Smooth muscle cell (in vitro differentiated cells): Measurements from ENCODE around the gene ZBED1. TPM values are rescaled to one million over a fixed set of nuclear protein-coding genes. Genes with fewer than 3 reads are reported as not detected.
"Not testable (repeated sequence)": the region's sequence is repeated elsewhere in the genome, so short reads cannot be mapped to it uniquely, and the experiment has no call there.

Experiments
- DNase-seq: peaks from one replicate; lab custom pipeline; 2025; ENCODE audit not compliant: unreplicated experiment; lab: John Stamatoyannopoulos, UW
- H2AFZ ChIP-seq: fragments of 200-600 bp; sonication (generic); 2 replicates; pipeline ENCODE4 v1.6.0; 2016; ENCODE audit warnings: antibody characterized with exemption, low read depth, mild to moderate bottlenecking
- H3F3A ChIP-seq: fragments of 200-600 bp; sonication (generic); 2 replicates; pipeline ENCODE4 v1.6.0; 2017; ENCODE audit warnings: antibody characterized with exemption, low read depth
- H3K27ac ChIP-seq: fragments of 200-600 bp; sonication (generic); 2 replicates; pipeline ENCODE4 v1.5.1; 2016; ENCODE audit warnings: low read depth, mild to moderate bottlenecking
- H3K27me3 ChIP-seq: fragments of 200-600 bp; sonication (generic); 2 replicates; pipeline ENCODE4 v1.6.1; 2016; ENCODE audit warnings: low read depth, mild to moderate bottlenecking
- H3K36me3 ChIP-seq: fragments of 200-600 bp; sonication (generic); 2 replicates; pipeline ENCODE4 v1.5.1; 2016; ENCODE audit warnings: low read depth
- H3K4me1 ChIP-seq: fragments of 200-600 bp; sonication (generic); 2 replicates; pipeline ENCODE4 v1.5.1; 2016; ENCODE audit warnings: low read depth
- H3K4me2 ChIP-seq: fragments of 200-600 bp; sonication (generic); 2 replicates; pipeline ENCODE4 v1.6.0; 2016; ENCODE audit warnings: mild to moderate bottlenecking
- H3K4me3 ChIP-seq: fragments of 200-600 bp; sonication (generic); 2 replicates; pipeline ENCODE4 v1.5.1; 2016; ENCODE audit warnings: mild to moderate bottlenecking
- H3K79me2 ChIP-seq: fragments of 200-600 bp; sonication (generic); 2 replicates; pipeline ENCODE4 v1.6.0; 2016; ENCODE audit warnings: low read depth, mild to moderate bottlenecking
- H3K9ac ChIP-seq: fragments of 200-600 bp; sonication (generic); 2 replicates; pipeline ENCODE4 v1.6.0; 2016; ENCODE audit warnings: low read depth
- H3K9me3 ChIP-seq: fragments of 200-600 bp; sonication (generic); replicated peaks from 2 replicates; pipeline ENCODE4 v1.5.1; 2016; ENCODE audit warnings: low read depth
- H4K20me1 ChIP-seq: fragments of 200-600 bp; sonication (generic); 2 replicates; pipeline ENCODE4 v1.6.0; 2016; ENCODE audit warnings: low read depth
- CTCF ChIP-seq: fragments of 200-600 bp; sonication (generic); IDR thresholded peaks from 2 replicates; pipeline ENCODE4 v1.5.1; 2017; ENCODE audit warnings: borderline replicate concordance, mild to moderate bottlenecking, antibody characterized with exemption; ENCODE audit not compliant: insufficient read depth, poor library complexity, severe bottlenecking
- WGBS: methylation state at CpG from one replicate; pipeline ENCODE4 v1.1.7; 2016; ENCODE audit warnings: low lambda C conversion rate; 5-methylcytosine and 5-hydroxymethylcytosine counted together
- polyA plus RNA-seq: library from polyadenylated mRNA; unstranded; fragments of >200 nt; fragmentation: Nextera tagmentation; extraction: Ambion mirVana; gene quantifications from 2 replicates; pipeline ENCODE4 v1.2.1, GENCODE V29; 2016
- total RNA-seq: library from RNA; depleted of rRNA; stranded (reverse); fragments of >200 nt; gene quantifications from 2 replicates; pipeline ENCODE4 v1.2.3, GENCODE V29; 2014

The ZBED1 gene
- total and polyA plus RNA-seq, 2 experiments from 2014 or later, result 19.0 to 23.6 TPM

GRCh38 chrX:2479420-2479780 lies 21.4 kb downstream of the ZBED1 start:
- no peak overlapping the region for H3K4me3 ChIP-seq
- no peak for TF ChIP-seq CTCF
- no peak overlapping the region for H2AFZ ChIP-seq
- H3K27me3 ChIP-seq, result no peaks in the 10 kb centered on the region
- no peaks in the 10 kb centered on the region for H3K36me3 ChIP-seq
- no peak for DNase-seq
- no peak overlapping the region for H3K27ac ChIP-seq
- H4K20me1 ChIP-seq, result peaks cover 88% of the 10 kb centered on the region
- 98% methylated on average over 15 of the region's 15 CpGs for WGBS
- H3K4me1 ChIP-seq, result no peaks in the 10 kb centered on the region
- no peaks in the 10 kb centered on the region for H3K9me3 ChIP-seq
- H3K4me2 ChIP-seq, result no peak overlapping the region
- H3K9ac ChIP-seq, result no peak overlapping the region
- peaks cover 54% of the 10 kb centered on the region for H3K79me2 ChIP-seq
- H3F3A ChIP-seq, result no peaks in the 10 kb centered on the region

GRCh38 chrX:2478546-2479419 lies 22.0 kb downstream of the ZBED1 start:
- TF ChIP-seq CTCF, result no peak
- H2AFZ ChIP-seq, result no peak overlapping the region
- H4K20me1 ChIP-seq, result peaks cover 88% of the 10 kb centered on the region
- WGBS, result 95% methylated on average over 21 of the region's 21 CpGs
- DNase-seq, result no peak
- H3K4me3 ChIP-seq, result no peak overlapping the region
- peaks cover 53% of the 10 kb centered on the region for H3K79me2 ChIP-seq
- no peaks in the 10 kb centered on the region for H3K9me3 ChIP-seq
- H3F3A ChIP-seq, result no peaks in the 10 kb centered on the region
- H3K27ac ChIP-seq, result no peak overlapping the region
- H3K4me1 ChIP-seq, result no peaks in the 10 kb centered on the region
- H3K4me2 ChIP-seq, result no peak overlapping the region
- no peaks in the 10 kb centered on the region for H3K36me3 ChIP-seq
- H3K27me3 ChIP-seq, result no peaks in the 10 kb centered on the region
- no peak overlapping the region for H3K9ac ChIP-seq

GRCh38 chrX:2477313-2477712 lies 23.5 kb downstream of the ZBED1 start:
- WGBS, result 90% methylated on average over 11 of the region's 11 CpGs
- not testable (repeated sequence) for H3K27me3 ChIP-seq, H3K36me3 ChIP-seq, H3F3A ChIP-seq, H3K4me2 ChIP-seq, H2AFZ ChIP-seq, DNase-seq, H3K4me1 ChIP-seq, H3K9me3 ChIP-seq, H3K27ac ChIP-seq, H3K9ac ChIP-seq, H3K4me3 ChIP-seq
- peaks cover 93% of the 10 kb centered on the region for H4K20me1 ChIP-seq
- H3K79me2 ChIP-seq, result peaks cover 45% of the 10 kb centered on the region

GRCh38 chrX:2474963-2475726 lies 25.6 kb downstream of the ZBED1 start:
- H3K27me3 ChIP-seq, result no peaks in the 10 kb centered on the region
- H3K79me2 ChIP-seq, result peaks cover 55% of the 10 kb centered on the region
- no peaks in the 10 kb centered on the region for H3F3A ChIP-seq
- H3K36me3 ChIP-seq, result no peaks in the 10 kb centered on the region
- WGBS, result 93% methylated on average over 18 of the region's 18 CpGs
- no peak for DNase-seq
- H3K9me3 ChIP-seq, result no peaks in the 10 kb centered on the region
- no peak overlapping the region for H2AFZ ChIP-seq
- H3K4me1 ChIP-seq, result no peaks in the 10 kb centered on the region
- H4K20me1 ChIP-seq, result peaks cover 96% of the 10 kb centered on the region
- no peak overlapping the region for H3K4me3 ChIP-seq
- H3K27ac ChIP-seq, result no peak overlapping the region
- H3K9ac ChIP-seq, result no peak overlapping the region
- TF ChIP-seq CTCF, result no peak
- no peak overlapping the region for H3K4me2 ChIP-seq
